Neural progenitor cell (in vitro differentiated cells): ENCODE data around the gene NEO1. TPM values are rescaled to one million over a fixed set of nuclear protein-coding genes. Genes with fewer than 3 reads are reported as not detected.
"Not testable (repeated sequence)": the region's sequence is repeated elsewhere in the genome, so short reads cannot be mapped to it uniquely, and the experiment has no call there.

Experiments used
- DNase-seq: peaks from one replicate; pipeline ENCODE4 v3.0.0-alpha.2; 2016; ENCODE audit warnings: low spot score
- H2AFZ ChIP-seq: fragments of 200-600 bp; sonication (generic); replicated peaks from 2 replicates; pipeline ENCODE4 v1.6.1; 2016; ENCODE audit warnings: antibody characterized with exemption
- H3F3A ChIP-seq: fragments of 200-600 bp; sonication (generic); 2 replicates; pipeline ENCODE4 v1.6.1; 2016; ENCODE audit warnings: antibody characterized with exemption, low read depth
- H3K27ac ChIP-seq: fragments of 200-600 bp; sonication (generic); 2 replicates; pipeline ENCODE4 v1.5.1; 2016; ENCODE audit warnings: mild to moderate bottlenecking
- H3K27me3 ChIP-seq: fragments of 200-600 bp; sonication (generic); 2 replicates; pipeline ENCODE4 v1.6.1; 2016; ENCODE audit warnings: mild to moderate bottlenecking, moderate library complexity
- H3K36me3 ChIP-seq: fragments of 200-600 bp; sonication (generic); 2 replicates; pipeline ENCODE4 v1.5.1; 2016
- H3K4me1 ChIP-seq: fragments of 200-600 bp; sonication (generic); 2 replicates; pipeline ENCODE4 v1.6.1; 2016; ENCODE audit warnings: mixed run types
- H3K4me2 ChIP-seq: fragments of 200-600 bp; sonication (generic); 2 replicates; pipeline ENCODE4 v1.6.1; 2016
- H3K4me3 ChIP-seq: fragments of 200-600 bp; sonication (generic); 2 replicates; pipeline ENCODE4 v1.5.1; 2016
- H3K79me2 ChIP-seq: fragments of 200-600 bp; sonication (generic); 2 replicates; pipeline ENCODE4 v1.6.1; 2016; ENCODE audit warnings: low read depth
- H3K9ac ChIP-seq: fragments of 200-600 bp; sonication (generic); 2 replicates; pipeline ENCODE4 v1.6.1; 2016
- H3K9me3 ChIP-seq: fragments of 200-600 bp; sonication (generic); 2 replicates; pipeline ENCODE4 v1.5.1; 2016; ENCODE audit warnings: low read depth
- H4K20me1 ChIP-seq: fragments of 200-600 bp; sonication (generic); 2 replicates; pipeline ENCODE4 v1.6.1; 2016; ENCODE audit warnings: low read depth
- H3K27ac Mint-ChIP-seq: 3 replicates; pipeline ENCODE4 v1.8.0; 2021; ENCODE audit warnings: mixed read lengths
- H3K27me3 Mint-ChIP-seq: 2 replicates; pipeline ENCODE4 v1.8.0; 2022; ENCODE audit warnings: low read depth, mild to moderate bottlenecking, inconsistent platforms, moderate library complexity, mixed read lengths; ENCODE audit not compliant: insufficient read depth
- H3K36me3 Mint-ChIP-seq: 3 replicates; pipeline ENCODE4 v1.8.0; 2021; ENCODE audit warnings: mixed read lengths
- H3K4me1 Mint-ChIP-seq: 3 replicates; pipeline ENCODE4 v1.8.0; 2021; ENCODE audit warnings: mixed read lengths
- H3K4me3 Mint-ChIP-seq: 3 replicates; pipeline ENCODE4 v1.8.0; 2021; ENCODE audit warnings: mild to moderate bottlenecking, moderate library complexity, mixed read lengths
- H3K9me3 Mint-ChIP-seq: 3 replicates; pipeline ENCODE4 v1.8.0; 2020; ENCODE audit warnings: mixed read lengths
- EZH2 ChIP-seq: fragments of 200-600 bp; sonication (generic); IDR thresholded peaks from 2 replicates; pipeline ENCODE4 v1.6.1; 2017; ENCODE audit warnings: antibody characterized with exemption, mild to moderate bottlenecking, moderate library complexity
- EZH2phosphoT487 ChIP-seq: fragments of 200-600 bp; sonication (generic); IDR thresholded peaks from 2 replicates; pipeline ENCODE4 v1.6.1; 2017; ENCODE audit warnings: antibody characterized with exemption
- total RNA-seq: library from RNA; depleted of rRNA; stranded (reverse); fragments of >200 nt; gene quantifications from 2 replicates; pipeline ENCODE4 v1.2.3, GENCODE V29; 2015; ENCODE audit warnings: low replicate concordance
- TF ChIP-seq, protein P1 (sequence below): fragments of 200-600 bp; sonication (generic); IDR thresholded peaks from 2 replicates; pipeline ENCODE4 v1.5.1; 2017; ENCODE audit warnings: antibody characterized with exemption, mild to moderate bottlenecking

The NEO1 gene
- total RNA-seq, 1 donor from 2014 or later, result 77.9 TPM

DNA sequence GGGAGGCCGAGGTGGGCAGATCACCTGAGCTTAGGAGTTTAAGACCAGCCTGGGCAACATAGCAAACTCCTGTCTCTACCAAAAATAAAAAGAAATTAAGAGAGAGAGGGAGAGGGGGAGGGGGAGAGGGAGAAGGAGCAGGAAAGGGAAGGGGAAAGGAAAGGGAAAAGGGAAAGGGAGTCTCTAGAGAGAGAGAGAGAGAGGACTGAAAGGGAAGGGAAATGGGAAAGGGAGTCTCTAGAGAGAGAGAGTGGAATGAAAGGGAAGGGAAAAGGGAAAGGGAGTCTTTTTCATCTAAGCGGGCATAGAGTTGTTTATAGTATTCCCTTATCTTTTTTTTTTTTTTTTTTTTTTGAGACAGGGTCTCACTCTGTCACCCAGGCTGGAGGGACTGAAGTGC, 148.1 kb downstream of the NEO1 start:
- Histone ChIP-seq H3K9ac (no peak overlapping the region), H2AFZ (no peak overlapping the region), H3F3A (no peaks in the 10 kb centered on the region), H3K27ac (no peak overlapping the region), H3K4me3 (no peak overlapping the region), H3K79me2 (no peaks in the 10 kb centered on the region), H3K4me2 (no peak overlapping the region), H3K4me1 (no peaks in the 10 kb centered on the region), H3K36me3 (peaks cover 12% of the 10 kb centered on the region), H4K20me1 (no peaks in the 10 kb centered on the region), H3K27me3 (no peaks in the 10 kb centered on the region), H3K9me3 (no peaks in the 10 kb centered on the region)
- H3K27ac Mint-ChIP-seq, result no peak overlapping the region
- H3K4me1 Mint-ChIP-seq, result no peaks in the 10 kb centered on the region
- H3K36me3 Mint-ChIP-seq, result peaks cover 29% of the 10 kb centered on the region
- H3K4me3 Mint-ChIP-seq, result no peak overlapping the region
- TF ChIP-seq EZH2 (no peak), EZH2phosphoT487 (no peak)
- TF ChIP-seq, protein P1, sequence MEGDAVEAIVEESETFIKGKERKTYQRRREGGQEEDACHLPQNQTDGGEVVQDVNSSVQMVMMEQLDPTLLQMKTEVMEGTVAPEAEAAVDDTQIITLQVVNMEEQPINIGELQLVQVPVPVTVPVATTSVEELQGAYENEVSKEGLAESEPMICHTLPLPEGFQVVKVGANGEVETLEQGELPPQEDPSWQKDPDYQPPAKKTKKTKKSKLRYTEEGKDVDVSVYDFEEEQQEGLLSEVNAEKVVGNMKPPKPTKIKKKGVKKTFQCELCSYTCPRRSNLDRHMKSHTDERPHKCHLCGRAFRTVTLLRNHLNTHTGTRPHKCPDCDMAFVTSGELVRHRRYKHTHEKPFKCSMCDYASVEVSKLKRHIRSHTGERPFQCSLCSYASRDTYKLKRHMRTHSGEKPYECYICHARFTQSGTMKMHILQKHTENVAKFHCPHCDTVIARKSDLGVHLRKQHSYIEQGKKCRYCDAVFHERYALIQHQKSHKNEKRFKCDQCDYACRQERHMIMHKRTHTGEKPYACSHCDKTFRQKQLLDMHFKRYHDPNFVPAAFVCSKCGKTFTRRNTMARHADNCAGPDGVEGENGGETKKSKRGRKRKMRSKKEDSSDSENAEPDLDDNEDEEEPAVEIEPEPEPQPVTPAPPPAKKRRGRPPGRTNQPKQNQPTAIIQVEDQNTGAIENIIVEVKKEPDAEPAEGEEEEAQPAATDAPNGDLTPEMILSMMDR, result no peak
- no peaks in the 10 kb centered on the region for H3K27me3 Mint-ChIP-seq
- DNase-seq, result no peak
- H3K9me3 Mint-ChIP-seq, result peaks cover 8% of the 10 kb centered on the region

DNA sequence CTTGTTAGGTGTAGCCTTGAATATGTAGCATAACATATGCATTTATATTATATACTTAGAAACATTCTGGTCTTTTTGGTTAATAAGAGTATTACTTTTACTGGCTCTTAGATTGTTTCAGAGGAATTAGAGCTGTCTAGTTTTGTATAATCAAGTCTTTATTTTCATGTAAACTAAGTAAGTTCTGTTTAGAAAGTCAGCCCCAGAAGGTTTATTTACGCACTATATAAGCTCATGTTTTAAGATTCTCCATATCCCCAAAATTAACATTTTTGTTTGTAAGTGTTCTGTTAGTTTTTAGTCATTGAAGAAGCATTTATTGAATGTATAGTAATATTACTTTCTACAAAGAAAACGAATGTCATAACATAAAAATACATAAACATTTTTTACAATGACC, 158.4 kb downstream of the NEO1 start:
- Mint-ChIP-seq H3K27me3 (peaks cover 3% of the 10 kb centered on the region), H3K4me3 (no peak overlapping the region), H3K4me1 (no peaks in the 10 kb centered on the region), H3K27ac (no peak overlapping the region), H3K9me3 (peaks cover 26% of the 10 kb centered on the region), H3K36me3 (peaks cover 45% of the 10 kb centered on the region)
- H3K9ac ChIP-seq, result no peak overlapping the region
- H4K20me1 ChIP-seq, result no peaks in the 10 kb centered on the region
- DNase-seq, result no peak
- H3K36me3 ChIP-seq, result no peaks in the 10 kb centered on the region
- no peaks in the 10 kb centered on the region for H3K9me3 ChIP-seq
- H3K79me2 ChIP-seq, result peaks cover 10% of the 10 kb centered on the region
- TF ChIP-seq, protein P1, result no peak
- TF ChIP-seq EZH2phosphoT487, result no peak
- no peak overlapping the region for H3K4me3 ChIP-seq
- no peaks in the 10 kb centered on the region for H3F3A ChIP-seq
- H2AFZ ChIP-seq, result no peak overlapping the region
- H3K27me3 ChIP-seq, result no peaks in the 10 kb centered on the region
- no peaks in the 10 kb centered on the region for H3K4me1 ChIP-seq
- H3K27ac ChIP-seq, result no peak overlapping the region
- H3K4me2 ChIP-seq, result no peak overlapping the region

DNA sequence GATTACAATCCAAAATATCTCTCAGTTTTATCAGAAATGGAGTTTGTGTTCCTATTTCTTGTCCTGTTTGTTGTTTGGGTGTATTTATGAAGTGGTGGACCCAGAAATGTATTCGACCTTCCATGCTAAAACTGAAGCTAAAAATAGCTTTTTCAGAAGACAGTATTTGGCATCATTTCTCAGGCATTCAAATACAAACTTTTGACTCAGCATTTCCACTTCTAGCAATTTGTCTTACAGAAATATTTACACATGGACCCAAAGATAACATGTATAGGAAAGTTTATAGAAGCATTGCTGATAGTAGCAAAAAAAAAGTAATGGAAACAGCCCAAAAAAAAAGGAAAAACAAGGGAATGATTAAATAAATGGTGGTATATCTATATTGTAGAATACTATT, 160.2 kb downstream of the NEO1 start:
- Mint-ChIP-seq H3K4me1 (no peaks in the 10 kb centered on the region), H3K27ac (no peak overlapping the region), H3K4me3 (no peak overlapping the region), H3K9me3 (peaks cover 26% of the 10 kb centered on the region), H3K36me3 (peaks cover 44% of the 10 kb centered on the region), H3K27me3 (peaks cover 3% of the 10 kb centered on the region)
- Histone ChIP-seq H3F3A (no peaks in the 10 kb centered on the region), H3K27me3 (no peaks in the 10 kb centered on the region), H3K4me1 (no peaks in the 10 kb centered on the region), H2AFZ (no peak overlapping the region), H3K27ac (no peak overlapping the region), H3K4me3 (no peak overlapping the region), H3K79me2 (peaks cover 10% of the 10 kb centered on the region), H3K4me2 (no peak overlapping the region), H3K36me3 (no peaks in the 10 kb centered on the region), H4K20me1 (no peaks in the 10 kb centered on the region), H3K9me3 (no peaks in the 10 kb centered on the region), H3K9ac (no peak overlapping the region)
- DNase-seq, result no peak
- TF ChIP-seq EZH2, result no peak
- TF ChIP-seq, protein P1, result no peak
- TF ChIP-seq EZH2phosphoT487, result no peak

DNA sequence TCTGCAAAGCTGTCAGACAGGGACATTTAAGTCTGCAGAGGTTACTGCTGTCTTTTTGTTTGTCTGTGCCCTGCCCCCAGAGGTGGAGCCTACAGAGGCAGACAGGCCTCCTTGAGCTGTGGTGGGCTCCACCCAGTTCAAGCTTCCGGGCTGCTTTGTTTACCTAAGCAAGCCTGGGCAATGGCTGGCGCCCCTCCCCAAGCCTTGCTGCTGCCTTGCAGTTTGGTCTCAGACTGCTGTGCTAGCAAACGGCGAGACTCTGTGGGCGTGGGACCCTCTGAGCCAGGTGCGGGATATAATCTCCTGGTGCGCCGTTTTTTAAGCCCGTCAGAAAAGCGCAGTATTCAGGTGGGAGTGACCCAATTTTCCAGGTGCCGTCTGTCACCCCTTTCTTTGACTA, 169.2 kb downstream of the NEO1 start:
- not testable (repeated sequence) for H3K9ac ChIP-seq, H3F3A ChIP-seq, H3K27ac ChIP-seq, H3K27me3 ChIP-seq, H3K27ac Mint-ChIP-seq, H3K4me3 Mint-ChIP-seq, H3K4me1 Mint-ChIP-seq, H3K4me3 ChIP-seq, H3K9me3 ChIP-seq, H3K27me3 Mint-ChIP-seq, H2AFZ ChIP-seq, H3K36me3 ChIP-seq, DNase-seq, H3K79me2 ChIP-seq, H4K20me1 ChIP-seq, H3K4me2 ChIP-seq
- H3K9me3 Mint-ChIP-seq, result peaks cover 26% of the 10 kb centered on the region
- peaks cover 31% of the 10 kb centered on the region for H3K36me3 Mint-ChIP-seq
- H3K4me1 ChIP-seq, result peaks cover 12% of the 10 kb centered on the region
